H1 (cell line): ENCODE data around the gene TOP3A. TPM values are rescaled to one million over a fixed set of nuclear protein-coding genes. Genes with fewer than 3 reads are reported as not detected.

Source experiments
- ATF2 ChIP-seq: IDR thresholded peaks from 2 replicates; pipeline ENCODE4 v1.6.1; 2012; ENCODE audit warnings: low read length, inconsistent platforms
- CTCF ChIP-seq, 3 experiments: IDR thresholded peaks; 1 replicate in 2 of 3; 2 replicates in 1 of 3; pipeline versions ENCODE4 v1.5.1 to v1.6.1; 2011; ENCODE audit warnings: low read length in 3 of 3, mild to moderate bottlenecking in 3 of 3, inconsistent platforms in 2 of 3, low read depth in 1 of 3, moderate library complexity in 1 of 3; ENCODE audit not compliant: insufficient read depth in 1 of 3; ENCODE audit errors: control extremely low read depth in 1 of 3
- E2F6 ChIP-seq: IDR thresholded peaks from 2 replicates; pipeline ENCODE4 v1.6.1; 2012; ENCODE audit warnings: inconsistent platforms
- KDM1A ChIP-seq: fragments of 200-600, 300-600 bp; sonication (generic); IDR thresholded peaks from 2 replicates; pipeline ENCODE4 v1.7.1; 2016; ENCODE audit warnings: mild to moderate bottlenecking, low read length, borderline replicate concordance
- RBBP5 ChIP-seq: IDR thresholded peaks from 2 replicates; pipeline ENCODE4 v1.7.1; 2012; ENCODE audit warnings: low read depth, mild to moderate bottlenecking, inconsistent platforms, low read length, moderate library complexity, borderline replicate concordance
- RFX5 ChIP-seq: IDR thresholded peaks from 2 replicates; pipeline ENCODE4 v1.6.1; 2011; ENCODE audit warnings: low read depth, low read length, improper control_type of control experiment, borderline replicate concordance
- SP1 ChIP-seq: IDR thresholded peaks from 2 replicates; pipeline ENCODE4 v1.6.1; 2011; ENCODE audit warnings: low read depth, low read length
- SP2 ChIP-seq: IDR thresholded peaks from 2 replicates; pipeline ENCODE4 v1.6.1; 2012; ENCODE audit warnings: mild to moderate bottlenecking, low read length, inconsistent platforms
- polyA plus RNA-seq, 7 experiments: library from polyadenylated mRNA; depleted of rRNA in 3 of 7; stranded (reverse) in 5 of 7; unstranded in 2 of 7; fragments of >200 nt in 5 of 7; fragments of 200-250 nt in 2 of 7; gene quantifications; 1 replicate in 5 of 7; 2 replicates in 1 of 7; 4 replicates in 1 of 7; pipeline versions ENCODE4 v1.2.1 to v1.2.3, GENCODE V29; 2011 to 2013; ENCODE audit warnings: missing spikeins in 2 of 7, mixed read lengths in 2 of 7
- total RNA-seq: library from RNA; stranded (reverse); fragmentation: NEBNext Ultra II Directional; extraction: Animal tissue kit (Norgen Biotek cat#: 25700); gene quantifications from 2 replicates; pipeline ENCODE4 v1.2.1, GENCODE V29; 2021

The TOP3A gene
- total and polyA plus RNA-seq, 2 of the 8 experiments (the other 6 are each of a cell fraction or from before 2014, with no cell fraction given): 23.4 to 54.3 TPM

- TF ChIP-seq RBBP5 (no peak), KDM1A (no peak), ATF2 (no peak), E2F6 (no peak), RFX5 (no peak), CTCF (IDR thresholded peaks at IDR 0.05; ENCODE audit: control extremely low read depth in 1 of 3, insufficient read depth in 1 of 3, low read depth in 1 of 3, low read length in 3 of 3) (no peak), SP2 (no peak), SP1 (no peak)
Observed at GRCh38 chr17:18280766-18281371, 33.9 kb downstream of the TOP3A start (continued).
